Endothelial cell of umbilical vein (primary cell): ENCODE measurements around the gene KIAA0825. TPM values are rescaled to one million over a fixed set of nuclear protein-coding genes. Genes with fewer than 3 reads are reported as not detected.

Experiments used
- BruUV-seq: library from RNA; stranded (reverse); fragments of 400-500 nt; replicated peaks from 2 replicates; lab custom pipeline; 2021; lab: Mats Ljungman, UMichigan
- CTCF ChIA-PET: fragments of 300-600, 350-600 bp; sonication (Branson Sonifier 250); formaldehyde crosslinking; loops from one replicate; lab custom pipeline; 2021; ENCODE audit warnings: antibody characterized with exemption, inconsistent platforms; lab: Charles Lee
- POLR2A ChIA-PET: fragments of 300-600, 350-600 bp; sonication (Branson Sonifier 250); formaldehyde crosslinking; loops from one replicate; lab custom pipeline; 2021; ENCODE audit warnings: antibody characterized with exemption, inconsistent platforms; lab: Charles Lee
- DNase-seq: peaks from one replicate; pipeline ENCODE4 v3.0.0-alpha.2; 2011; ENCODE audit warnings: low read depth, low spot score
- FAIRE-seq: peaks from 2 replicates; lab custom pipeline; 2011; peaks lifted over from hg19 to GRCh38; lab: Jason Lieb, UNC
- H2AFZ ChIP-seq: 2 replicates; pipeline ENCODE4 v1.6.0; 2012; ENCODE audit warnings: low read depth, low read length, control low read depth, inconsistent platforms
- H3K27ac ChIP-seq: 2 replicates; pipeline ENCODE4 v1.5.1; 2011; ENCODE audit warnings: low read depth, mild to moderate bottlenecking, control low read depth, low read length, moderate library complexity; ENCODE audit not compliant: insufficient read depth
- H3K27me3 ChIP-seq, 2 experiments: 2 replicates each; pipeline versions ENCODE4 v1.6.0 to v1.6.1; 2011; ENCODE audit warnings: low read length in 2 of 2, mixed read lengths in 1 of 2; ENCODE audit not compliant: control insufficient read depth in 2 of 2, insufficient read depth in 2 of 2
- H3K36me3 ChIP-seq, 2 experiments: 2 replicates in 1 of 2; 3 replicates in 1 of 2; pipeline ENCODE4 v1.5.1; 2011; ENCODE audit warnings: low read length in 2 of 2, mild to moderate bottlenecking in 1 of 2, moderate library complexity in 1 of 2; ENCODE audit not compliant: control insufficient read depth in 2 of 2, insufficient read depth in 2 of 2; ENCODE audit errors: extremely low read depth in 1 of 2
- H3K4me1 ChIP-seq: 3 replicates; pipeline ENCODE4 v1.5.1; 2011; ENCODE audit warnings: mild to moderate bottlenecking, low read length; ENCODE audit not compliant: control insufficient read depth, insufficient read depth; ENCODE audit errors: extremely low read depth
- H3K4me2 ChIP-seq: 2 replicates; pipeline ENCODE4 v1.6.1; 2011; ENCODE audit warnings: low read length, control low read depth, mixed read lengths; ENCODE audit not compliant: insufficient read depth
- H3K4me3 ChIP-seq, 3 experiments: fragments of 200-600 bp in 1 of 3; sonication (generic), shearing (Covaris generic) in 1 of 3; replicated peaks in 1 of 3; 2 replicates each; pipeline ENCODE4 v1.5.1; 2011 to 2016; ENCODE audit warnings: control low read depth in 3 of 3, low read length in 3 of 3, mild to moderate bottlenecking in 2 of 3, inconsistent platforms in 1 of 3, low read depth in 1 of 3, moderate library complexity in 1 of 3; ENCODE audit not compliant: insufficient read depth in 1 of 3
- H3K79me2 ChIP-seq: 2 replicates; pipeline ENCODE4 v1.6.0; 2012; ENCODE audit warnings: low read length, inconsistent platforms; ENCODE audit not compliant: control insufficient read depth, insufficient read depth
- H3K9ac ChIP-seq: replicated peaks from 2 replicates; pipeline ENCODE3; 2011; ENCODE audit warnings: low read length, control low read depth; ENCODE audit not compliant: insufficient read depth; ENCODE audit errors: extremely low read depth
- H3K9me1 ChIP-seq: replicated peaks from 3 replicates; pipeline ENCODE4 v1.6.0; 2011; ENCODE audit warnings: mild to moderate bottlenecking, low read length; ENCODE audit not compliant: control insufficient read depth, insufficient read depth; ENCODE audit errors: extremely low read depth
- H3K9me3 ChIP-seq: replicated peaks from 2 replicates; pipeline ENCODE4 v1.5.1; 2012; ENCODE audit warnings: low read length, inconsistent platforms; ENCODE audit not compliant: control insufficient read depth, insufficient read depth
- H4K20me1 ChIP-seq: replicated peaks from 2 replicates; pipeline ENCODE3; 2011; ENCODE audit warnings: mild to moderate bottlenecking, low read length; ENCODE audit not compliant: control insufficient read depth, insufficient read depth; ENCODE audit errors: extremely low read depth
- FOS ChIP-seq: IDR thresholded peaks from 2 replicates; pipeline ENCODE4 v1.6.1; 2011; ENCODE audit warnings: mild to moderate bottlenecking, low read length, moderate library complexity, borderline replicate concordance; ENCODE audit not compliant: insufficient read depth
- MYC ChIP-seq: IDR thresholded peaks from one replicate; pipeline ENCODE4 v1.6.1; 2011; ENCODE audit warnings: mild to moderate bottlenecking, low read depth, low read length
- POLR2A ChIP-seq: IDR thresholded peaks from 2 replicates; pipeline ENCODE4 v1.6.1; 2012; ENCODE audit warnings: low read depth, mild to moderate bottlenecking, control low read depth, low read length
- POLR2AphosphoS5 ChIP-seq: IDR thresholded peaks from 2 replicates; pipeline ENCODE4 v1.6.1; 2012; ENCODE audit warnings: low read depth, mild to moderate bottlenecking, control low read depth, low read length, moderate library complexity; ENCODE audit not compliant: insufficient read depth
- dilution Hi-C: fragments of 300-500 bp; cut with MboI; formaldehyde crosslinking; loops from one replicate; pipeline ENCODE4 v1.15.0; 2019; ENCODE audit warnings: low sequenced_read_pairs; ENCODE audit not compliant: extremely low pct_ligation_motif_present
- intact Hi-C: fragments of 100-400 bp; cut with micrococcal nuclease; formaldehyde crosslinking; loops from one replicate; pipeline ENCODE4 v1.10.0; 2022
- polyA plus RNA-seq, 4 experiments: library from polyadenylated mRNA; depleted of rRNA in 3 of 4; stranded (reverse) in 3 of 4; unstranded in 1 of 4; fragments of >200 nt; gene quantifications; 2 replicates each; pipeline versions ENCODE4 v1.2.1 to v1.2.3, GENCODE V29; 2011 to 2012; ENCODE audit warnings: missing spikeins in 1 of 4
- total RNA-seq: library from RNA; stranded (reverse); gene quantifications from 2 replicates; pipeline ENCODE4 v1.2.3, GENCODE V29; 2021
- TF ChIP-seq, protein P1 (sequence below), 2 donors: IDR thresholded peaks; 1 replicate in 1 of 2; 2 replicates in 1 of 2; pipeline ENCODE4 v1.5.1; 2011; ENCODE audit warnings: low read length in 2 of 2, mild to moderate bottlenecking in 2 of 2, moderate library complexity in 2 of 2, control low read depth in 1 of 2, inconsistent platforms in 1 of 2, low read depth in 1 of 2; ENCODE audit not compliant: insufficient read depth in 1 of 2; ENCODE audit errors: extremely low read depth in 1 of 2

The KIAA0825 gene
- total and polyA plus RNA-seq, 2 donors (not counting 3 experiments of a cell fraction or from before 2014, with no cell fraction given): 0.15 to 1.1 TPM

DNA sequence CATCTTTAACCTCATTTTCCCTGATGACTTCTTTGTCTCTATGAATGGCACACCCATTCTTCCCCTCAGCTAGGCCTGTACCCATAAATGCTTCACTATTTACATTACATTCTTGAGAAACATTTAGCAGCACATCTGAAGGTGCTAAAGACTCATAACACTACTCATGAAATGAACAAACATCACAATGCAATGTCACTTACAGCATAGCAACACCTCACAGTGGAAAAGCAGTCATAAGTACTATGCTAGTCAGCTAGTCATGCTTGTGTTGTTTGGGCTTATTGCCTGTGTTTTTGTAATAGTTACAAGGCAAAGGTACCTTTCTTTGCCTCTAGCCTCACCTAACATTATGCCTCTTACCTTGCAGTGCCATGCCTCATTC, 228.9 kb downstream of the KIAA0825 start:
- DNase-seq (no peak), FAIRE-seq (no peak)
- no peak overlapping the region for H3K27ac ChIP-seq
- CTCF ChIA-PET: interaction anchor here (1.1 to 1.3 kb wide), 2 partner anchors 9 to 11 kb away, joined by 3 read pairs; no protein-coding TSS in a partner anchor
- no peaks in the 10 kb centered on the region for H3K9me1 ChIP-seq
- H4K20me1 ChIP-seq: no peaks in the 10 kb centered on the region
- intact Hi-C loops: no loop called here
- no peaks in the 10 kb centered on the region for H3K27me3 ChIP-seq
- H3K79me2 ChIP-seq: no peaks in the 10 kb centered on the region
- no peak overlapping the region for H2AFZ ChIP-seq
- no peak overlapping the region for H3K4me2 ChIP-seq
- H3K9me3 ChIP-seq: no peaks in the 10 kb centered on the region
- no peaks in the 10 kb centered on the region for H3K36me3 ChIP-seq
- POLR2A ChIA-PET: no interaction called here
- dilution Hi-C loops: no loop called here
- H3K4me3 ChIP-seq: no peak overlapping the region
- no TSS peak for BruUV-seq
- no peak for TF ChIP-seq POLR2AphosphoS5
- TF ChIP-seq, protein P1, sequence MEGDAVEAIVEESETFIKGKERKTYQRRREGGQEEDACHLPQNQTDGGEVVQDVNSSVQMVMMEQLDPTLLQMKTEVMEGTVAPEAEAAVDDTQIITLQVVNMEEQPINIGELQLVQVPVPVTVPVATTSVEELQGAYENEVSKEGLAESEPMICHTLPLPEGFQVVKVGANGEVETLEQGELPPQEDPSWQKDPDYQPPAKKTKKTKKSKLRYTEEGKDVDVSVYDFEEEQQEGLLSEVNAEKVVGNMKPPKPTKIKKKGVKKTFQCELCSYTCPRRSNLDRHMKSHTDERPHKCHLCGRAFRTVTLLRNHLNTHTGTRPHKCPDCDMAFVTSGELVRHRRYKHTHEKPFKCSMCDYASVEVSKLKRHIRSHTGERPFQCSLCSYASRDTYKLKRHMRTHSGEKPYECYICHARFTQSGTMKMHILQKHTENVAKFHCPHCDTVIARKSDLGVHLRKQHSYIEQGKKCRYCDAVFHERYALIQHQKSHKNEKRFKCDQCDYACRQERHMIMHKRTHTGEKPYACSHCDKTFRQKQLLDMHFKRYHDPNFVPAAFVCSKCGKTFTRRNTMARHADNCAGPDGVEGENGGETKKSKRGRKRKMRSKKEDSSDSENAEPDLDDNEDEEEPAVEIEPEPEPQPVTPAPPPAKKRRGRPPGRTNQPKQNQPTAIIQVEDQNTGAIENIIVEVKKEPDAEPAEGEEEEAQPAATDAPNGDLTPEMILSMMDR (IDR thresholded peaks at IDR 0.05; ENCODE audit: extremely low read depth in 1 of 2, insufficient read depth in 1 of 2, low read depth in 1 of 2, low read length in 2 of 2): no peak
- no peak for TF ChIP-seq POLR2A
- no peak for TF ChIP-seq MYC
- H3K4me1 ChIP-seq: no peaks in the 10 kb centered on the region
- H3K9ac ChIP-seq: no peak overlapping the region

GRCh38 chr5:94388773-94389514, 229.5 kb downstream of the KIAA0825 start:
- Histone ChIP-seq H3K4me3 (no peak overlapping the region), H2AFZ (no peak overlapping the region), H3K36me3 (no peaks in the 10 kb centered on the region), H3K27ac (no peak overlapping the region), H3K9me1 (no peaks in the 10 kb centered on the region), H3K9me3 (no peaks in the 10 kb centered on the region), H3K9ac (no peak overlapping the region), H3K4me1 (no peaks in the 10 kb centered on the region), H3K27me3 (no peaks in the 10 kb centered on the region), H3K4me2 (no peak overlapping the region), H3K79me2 (no peaks in the 10 kb centered on the region), H4K20me1 (no peaks in the 10 kb centered on the region)
- BruUV-seq: no TSS peak
- intact Hi-C loops: no loop called here
- DNase-seq (no peak), FAIRE-seq (no peak)
- no peak for TF ChIP-seq FOS
- ChIA-PET POLR2A (no interaction called here), CTCF (interaction anchor here (0.7 to 1.3 kb wide), 3 partner anchors 9 to 16 kb away, joined by 3 read pairs; no protein-coding TSS in a partner anchor)
- dilution Hi-C loops: no loop called here
